Measurements from ENCODE around the gene AK9.
"Not testable (repeated sequence)": the region's sequence is repeated elsewhere in the genome, so short reads cannot be mapped to it uniquely, and the experiment has no call there.

The AK9 gene

GRCh38 chr6:109690737-109691621 lies at the start of gene AK9, which contains the start of gene FIG4:
Gene AK9 (minus strand): TSS chr6:109691202. CDS start chr6:109675745, 15,457 bp downstream.
Gene FIG4 (plus strand): TSS chr6:109691296. CDS start chr6:109691436, 140 bp downstream.
- DNase-seq (ENCODE audit: low read depth in 2 of 3, low spot score in 1 of 3): peak; percentile 79 to 89 (median 86)

- no peak for DNase-seq (ENCODE audit: low read depth in 2 of 3, low spot score in 1 of 3)
These were observed 49.8 kb upstream of the AK9 start for GRCh38 chr6:109740787-109741186.

DNA sequence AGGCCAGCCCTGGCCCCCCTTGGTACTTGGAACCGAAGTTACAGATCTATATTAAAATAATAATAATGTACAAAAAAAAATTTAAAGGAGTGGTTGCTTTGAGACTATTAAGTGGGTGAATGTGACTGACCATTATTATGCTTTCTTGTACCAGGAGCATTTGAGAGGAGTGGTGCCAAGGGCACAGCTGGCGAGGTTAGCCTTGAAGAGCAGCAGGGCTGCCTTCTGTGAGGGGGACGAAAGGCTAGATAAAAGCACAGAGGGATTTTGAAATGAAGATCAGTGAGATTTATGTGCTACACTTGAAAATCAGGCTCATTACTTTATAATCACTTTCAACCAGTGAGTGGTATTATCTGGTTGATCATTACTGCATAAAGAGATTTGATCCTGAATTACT lies 48.7 kb upstream of the AK9 start:
- DNase-seq (ENCODE audit: low read depth in 2 of 3, low spot score in 1 of 3): no peak

DNA sequence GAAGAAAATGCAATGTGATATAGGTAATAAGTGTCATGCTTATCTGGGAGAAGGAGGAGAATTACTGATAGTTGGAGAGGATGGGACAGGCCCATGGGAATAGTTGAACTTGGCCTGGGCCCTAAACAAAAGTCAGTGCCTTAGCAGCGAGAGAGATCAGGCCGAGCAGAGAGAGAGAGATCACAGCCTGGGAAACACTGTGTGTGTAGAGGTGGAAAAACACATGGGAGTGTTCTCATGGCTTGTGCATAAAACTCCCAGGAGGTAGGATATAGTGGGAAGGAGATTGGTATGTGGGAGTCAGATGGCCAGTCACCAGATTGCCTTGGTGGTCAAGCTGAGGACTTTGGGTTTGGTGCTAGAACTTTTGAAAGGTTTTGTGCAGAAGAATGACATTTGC lies 47.7 kb upstream of the AK9 start:
- DNase-seq (ENCODE audit: low read depth in 2 of 3, low spot score in 1 of 3): no peak

GRCh38 chr6:109738255-109738654 lies 47.3 kb upstream of the AK9 start:
- no peak for DNase-seq (ENCODE audit: low read depth in 2 of 3, low spot score in 1 of 3)

- no peak for DNase-seq (ENCODE audit: low read depth in 2 of 3, low spot score in 1 of 3)
These were observed 45.4 kb upstream of the AK9 start for GRCh38 chr6:109736273-109737025.

DNA sequence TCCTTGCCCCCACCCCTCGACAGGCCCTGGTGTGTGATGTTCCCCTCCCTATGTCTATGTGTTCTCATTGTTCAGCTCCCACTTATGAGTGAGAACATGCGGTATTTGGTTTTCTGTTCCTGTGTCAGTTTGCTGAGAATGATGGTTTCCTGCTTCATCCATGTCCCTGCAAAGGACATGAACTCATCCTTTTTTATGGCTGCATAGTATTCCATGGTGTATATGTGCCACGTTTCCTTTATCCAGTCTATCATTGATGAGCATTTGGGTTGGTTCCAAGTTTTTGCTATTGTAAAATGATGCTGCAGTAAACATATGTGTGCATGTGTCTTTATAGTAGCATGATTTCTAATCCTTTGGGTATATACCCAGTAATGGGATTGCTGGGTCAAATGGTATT lies 34.2 kb upstream of the AK9 start:
- DNase-seq (ENCODE audit: low read depth in 2 of 3, low spot score in 1 of 3): not testable (repeated sequence)

DNA sequence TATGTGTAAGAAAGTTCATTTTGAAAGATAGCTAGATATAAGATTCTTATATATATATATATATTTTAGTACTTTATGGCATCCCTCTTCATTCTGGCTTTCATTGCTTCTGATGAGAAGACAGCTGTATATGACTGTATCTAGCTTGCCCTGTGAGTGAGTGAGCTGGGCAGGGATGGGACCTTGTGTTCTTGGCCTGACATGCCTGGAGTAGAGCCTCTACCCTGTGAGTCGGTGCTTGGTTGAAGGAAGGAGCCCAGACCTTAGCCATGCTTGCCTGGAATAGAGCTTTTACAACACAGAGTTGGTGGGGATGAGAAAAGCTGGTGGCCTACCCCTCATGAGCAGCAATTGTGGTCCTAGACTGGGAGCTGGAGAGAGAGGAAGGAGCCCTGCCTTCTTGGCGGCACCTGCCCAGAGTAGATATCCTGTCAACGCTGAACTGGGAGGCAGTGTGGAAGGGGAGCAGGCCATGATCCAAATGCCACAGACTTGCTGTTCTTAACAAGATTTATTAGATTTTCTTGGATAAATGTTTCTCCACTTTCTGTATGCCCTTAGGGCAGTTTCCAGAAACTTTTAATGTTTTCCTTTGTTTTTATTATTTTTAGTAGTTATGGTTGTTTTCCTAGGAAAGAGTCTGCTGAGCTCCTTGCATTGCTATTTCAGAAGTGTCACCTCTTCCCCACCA lies 31.7 kb upstream of the AK9 start:
- no peak for DNase-seq (ENCODE audit: low read depth in 2 of 3, low spot score in 1 of 3)

- DNase-seq (ENCODE audit: low read depth in 2 of 3, low spot score in 1 of 3): no peak
These were observed 31.0 kb upstream of the AK9 start for GRCh38 chr6:109722011-109722410.

GRCh38 chr6:109720311-109720710 lies 29.3 kb upstream of the AK9 start:
- no peak for DNase-seq (ENCODE audit: low read depth in 2 of 3, low spot score in 1 of 3)

GRCh38 chr6:109718991-109719390 lies 28.0 kb upstream of the AK9 start:
- no peak for DNase-seq (ENCODE audit: low read depth in 2 of 3, low spot score in 1 of 3)

DNA sequence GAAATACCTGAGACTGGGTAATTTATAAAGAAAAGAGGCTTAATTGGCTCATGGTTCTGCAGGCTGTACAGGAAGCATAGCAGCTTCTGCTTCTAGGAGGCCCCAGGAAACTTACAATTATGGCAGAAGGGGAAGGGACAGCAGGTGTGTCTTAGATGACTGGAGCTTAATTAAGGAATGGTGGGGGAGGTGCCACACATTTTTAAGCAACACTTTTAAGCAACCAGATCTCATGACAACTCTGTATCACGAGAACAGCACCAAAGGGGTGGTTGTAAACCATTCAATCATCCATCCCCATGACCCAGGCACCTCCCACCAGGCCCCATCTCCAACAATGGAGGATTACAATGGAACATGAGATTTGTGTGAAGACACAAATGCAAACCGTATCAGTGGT lies 27.0 kb upstream of the AK9 start:
- no peak for DNase-seq (ENCODE audit: low read depth in 2 of 3, low spot score in 1 of 3)

- no peak for DNase-seq (ENCODE audit: low read depth in 2 of 3, low spot score in 1 of 3)
These were observed 24.6 kb upstream of the AK9 start for GRCh38 chr6:109715616-109716015.

DNA sequence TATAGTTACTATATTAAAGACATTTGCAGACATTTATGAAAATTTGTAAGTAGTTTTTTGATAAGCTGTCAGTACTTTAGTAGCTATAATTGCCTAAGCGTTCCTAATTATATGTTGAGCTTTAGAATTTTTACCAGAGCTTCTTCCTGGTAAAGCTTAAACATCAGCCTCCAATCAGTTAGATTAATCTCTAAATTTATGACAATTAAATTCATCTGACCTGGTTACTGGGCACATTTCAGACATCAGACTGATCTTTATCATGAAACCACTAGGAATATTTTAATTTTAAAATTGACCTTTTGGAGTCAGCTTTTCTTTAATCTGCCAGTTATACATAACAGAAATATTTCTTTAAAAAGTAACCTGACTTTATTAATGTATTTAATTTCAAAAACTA lies 23.6 kb upstream of the AK9 start:
- no peak for DNase-seq (ENCODE audit: low read depth in 2 of 3, low spot score in 1 of 3)

DNA sequence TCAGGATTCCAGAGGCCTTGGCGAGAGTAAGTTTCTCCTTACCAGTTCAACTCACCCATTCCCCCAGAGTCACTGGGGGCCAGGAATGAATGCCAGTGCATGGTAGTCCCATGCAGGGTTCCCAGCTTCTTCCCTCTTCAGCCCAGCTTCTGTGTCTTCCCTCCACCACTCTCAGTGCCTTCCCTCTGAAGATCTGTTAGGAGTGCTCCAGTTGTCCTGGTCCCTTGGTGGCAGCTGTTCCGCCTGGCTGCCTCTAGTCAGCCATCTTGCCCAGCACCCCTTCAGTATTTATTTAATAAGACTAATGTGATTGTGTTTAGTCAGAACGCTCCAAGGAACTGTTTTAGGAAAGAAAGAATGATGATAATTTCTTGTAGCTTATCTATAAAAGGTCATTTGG lies 23.2 kb upstream of the AK9 start:
- no peak for DNase-seq (ENCODE audit: low read depth in 2 of 3, low spot score in 1 of 3)

GRCh38 chr6:109713097-109713496 lies 22.1 kb upstream of the AK9 start:
- DNase-seq (ENCODE audit: low read depth in 2 of 3, low spot score in 1 of 3): no peak

DNA sequence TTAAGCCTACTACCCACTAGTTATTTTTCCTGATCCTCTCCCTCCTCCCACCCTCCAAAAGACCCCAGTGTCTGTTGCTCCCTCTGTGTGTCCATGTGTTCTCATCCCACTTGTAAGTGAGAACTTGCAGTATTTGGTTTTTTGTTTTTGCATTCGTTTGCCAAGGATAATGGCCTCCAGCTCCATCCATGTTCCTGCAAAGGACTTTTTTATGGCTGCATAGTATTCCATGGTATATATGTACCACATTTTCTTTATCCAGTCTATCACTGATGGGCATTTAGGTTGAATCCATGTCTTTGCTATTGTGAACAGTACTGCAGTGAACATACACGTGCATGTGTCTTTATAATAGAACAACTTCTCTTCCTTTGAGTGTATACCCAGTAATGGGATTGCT lies 17.1 kb upstream of the AK9 start:
- not testable (repeated sequence) for DNase-seq (ENCODE audit: low read depth in 2 of 3, low spot score in 1 of 3)

GRCh38 chr6:109706513-109706912 lies 15.5 kb upstream of the AK9 start:
- DNase-seq (ENCODE audit: low read depth in 2 of 3, low spot score in 1 of 3): no peak

DNA sequence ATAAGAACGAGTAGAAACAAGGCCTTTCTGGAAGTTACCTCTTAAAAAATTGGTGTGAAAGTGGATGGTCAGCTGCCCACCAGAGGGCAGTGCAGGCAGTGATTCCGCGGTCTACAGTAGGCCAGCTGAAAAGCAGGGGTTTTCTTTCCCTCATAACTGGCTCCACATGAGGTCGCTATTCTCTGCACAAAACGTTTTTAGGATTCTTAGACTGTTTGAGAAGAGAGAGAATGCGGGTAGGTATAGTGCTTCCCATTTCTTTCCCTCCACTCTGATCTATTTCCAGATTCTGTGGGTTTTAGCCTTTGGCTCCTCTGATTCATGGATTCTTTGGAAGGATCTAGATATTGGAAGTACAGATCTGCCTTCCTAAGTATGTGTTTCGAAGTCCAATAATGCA lies 14.3 kb upstream of the AK9 start:
- DNase-seq (ENCODE audit: low read depth in 2 of 3, low spot score in 1 of 3): peak; percentile 52 to 70 (median 65)

DNA sequence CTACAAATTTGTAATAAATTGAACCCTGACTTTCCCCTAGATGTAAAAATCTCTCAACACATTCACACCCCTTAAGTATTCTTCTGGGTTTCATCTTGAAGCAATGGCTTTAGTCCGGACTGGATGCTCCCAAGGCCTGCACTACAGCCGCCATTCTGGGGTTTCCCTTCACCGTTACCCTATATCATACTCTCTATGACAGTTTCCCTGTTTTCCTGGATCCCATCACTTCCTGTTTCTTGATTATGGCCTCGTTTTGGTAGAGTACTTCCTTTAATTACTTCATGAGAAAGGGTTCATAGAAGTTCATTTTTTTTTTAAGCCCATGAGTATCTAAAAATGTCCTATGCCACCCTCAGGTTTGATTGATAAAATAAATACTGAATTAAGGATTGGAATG lies 11.8 kb upstream of the AK9 start:
- no peak for DNase-seq (ENCODE audit: low read depth in 2 of 3, low spot score in 1 of 3)

GRCh38 chr6:109701774-109702173 lies 10.8 kb upstream of the AK9 start:
- DNase-seq (ENCODE audit: low read depth in 2 of 3, low spot score in 1 of 3): no peak

DNA sequence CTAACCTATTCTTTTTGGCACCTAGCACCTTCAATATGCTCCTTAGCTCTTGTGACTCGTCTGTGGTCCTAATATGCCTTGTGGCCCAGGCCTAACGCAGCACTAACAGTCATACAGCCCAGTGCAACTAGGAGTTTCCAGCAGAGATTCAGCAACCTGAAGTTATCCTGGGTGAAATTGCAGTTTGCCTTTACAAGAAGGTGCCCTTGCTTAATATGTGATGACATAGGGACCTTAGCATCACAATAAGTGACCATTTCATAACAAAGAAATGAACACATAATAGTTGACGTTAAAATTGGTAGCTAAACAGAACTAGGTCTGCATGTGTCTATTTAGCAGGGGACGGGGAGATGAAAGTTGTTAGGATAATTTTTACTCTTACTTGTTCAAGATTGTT lies 10.2 kb upstream of the AK9 start:
- DNase-seq (ENCODE audit: low read depth in 2 of 3, low spot score in 1 of 3): no peak

Measured in stimulated activated CD4-positive, alpha-beta T cell treated with anti-CD3 and anti-CD28 coated beads, Interleukin-12 subunit alpha, Interleukin-12 subunit beta, amount 100 ng/mL, for 48 hours (primary cell).